GM12874 (cell line): ENCODE results near the gene SRPK2.

Source experiments
- TF ChIP-seq, protein P1 (sequence below): IDR thresholded peaks from 2 replicates; pipeline ENCODE4 v1.5.1; 2011; ENCODE audit warnings: low read depth, mild to moderate bottlenecking, control low read depth, low read length, moderate library complexity; ENCODE audit not compliant: insufficient read depth

The SRPK2 gene

DNA sequence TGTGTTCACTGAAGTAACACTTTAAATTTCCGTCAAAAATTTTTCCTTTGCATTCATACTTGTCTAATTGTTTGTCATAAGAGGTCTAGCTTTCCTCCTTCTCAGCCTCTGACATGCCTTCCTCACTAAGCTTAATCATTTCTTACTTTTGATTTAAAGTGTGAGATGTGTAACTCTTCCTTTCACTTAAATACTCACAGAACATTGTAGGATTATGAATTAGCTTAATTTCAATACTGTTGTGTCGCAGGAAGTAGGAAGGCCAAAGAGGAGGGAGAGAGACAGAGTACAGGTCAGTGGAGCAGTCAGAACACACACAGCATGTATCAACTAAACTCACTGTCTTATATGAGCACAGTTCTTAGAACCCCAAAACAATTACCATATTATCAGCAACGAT, 99.0 kb downstream of the SRPK2 start:
- TF ChIP-seq, protein P1, sequence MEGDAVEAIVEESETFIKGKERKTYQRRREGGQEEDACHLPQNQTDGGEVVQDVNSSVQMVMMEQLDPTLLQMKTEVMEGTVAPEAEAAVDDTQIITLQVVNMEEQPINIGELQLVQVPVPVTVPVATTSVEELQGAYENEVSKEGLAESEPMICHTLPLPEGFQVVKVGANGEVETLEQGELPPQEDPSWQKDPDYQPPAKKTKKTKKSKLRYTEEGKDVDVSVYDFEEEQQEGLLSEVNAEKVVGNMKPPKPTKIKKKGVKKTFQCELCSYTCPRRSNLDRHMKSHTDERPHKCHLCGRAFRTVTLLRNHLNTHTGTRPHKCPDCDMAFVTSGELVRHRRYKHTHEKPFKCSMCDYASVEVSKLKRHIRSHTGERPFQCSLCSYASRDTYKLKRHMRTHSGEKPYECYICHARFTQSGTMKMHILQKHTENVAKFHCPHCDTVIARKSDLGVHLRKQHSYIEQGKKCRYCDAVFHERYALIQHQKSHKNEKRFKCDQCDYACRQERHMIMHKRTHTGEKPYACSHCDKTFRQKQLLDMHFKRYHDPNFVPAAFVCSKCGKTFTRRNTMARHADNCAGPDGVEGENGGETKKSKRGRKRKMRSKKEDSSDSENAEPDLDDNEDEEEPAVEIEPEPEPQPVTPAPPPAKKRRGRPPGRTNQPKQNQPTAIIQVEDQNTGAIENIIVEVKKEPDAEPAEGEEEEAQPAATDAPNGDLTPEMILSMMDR, result no peak

DNA sequence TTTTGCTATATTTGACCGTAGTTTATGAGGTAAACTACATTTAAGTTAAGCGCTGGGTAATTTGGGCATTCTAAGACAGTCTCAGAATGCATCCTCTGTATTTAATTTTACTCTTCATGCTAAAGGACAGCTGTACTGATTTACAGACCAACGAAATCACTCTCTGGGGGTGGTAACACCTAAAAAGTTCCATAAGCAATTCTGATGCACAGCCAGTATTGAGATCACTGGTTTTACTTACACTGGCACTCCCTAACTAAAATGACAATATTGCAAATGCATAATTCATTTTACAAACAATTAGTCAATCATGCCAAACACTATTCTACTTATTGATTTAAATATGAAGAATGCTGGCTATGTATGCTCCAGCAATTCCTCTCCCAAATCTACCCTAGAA, 102.3 kb downstream of the SRPK2 start:
- TF ChIP-seq, protein P1, result no peak

DNA sequence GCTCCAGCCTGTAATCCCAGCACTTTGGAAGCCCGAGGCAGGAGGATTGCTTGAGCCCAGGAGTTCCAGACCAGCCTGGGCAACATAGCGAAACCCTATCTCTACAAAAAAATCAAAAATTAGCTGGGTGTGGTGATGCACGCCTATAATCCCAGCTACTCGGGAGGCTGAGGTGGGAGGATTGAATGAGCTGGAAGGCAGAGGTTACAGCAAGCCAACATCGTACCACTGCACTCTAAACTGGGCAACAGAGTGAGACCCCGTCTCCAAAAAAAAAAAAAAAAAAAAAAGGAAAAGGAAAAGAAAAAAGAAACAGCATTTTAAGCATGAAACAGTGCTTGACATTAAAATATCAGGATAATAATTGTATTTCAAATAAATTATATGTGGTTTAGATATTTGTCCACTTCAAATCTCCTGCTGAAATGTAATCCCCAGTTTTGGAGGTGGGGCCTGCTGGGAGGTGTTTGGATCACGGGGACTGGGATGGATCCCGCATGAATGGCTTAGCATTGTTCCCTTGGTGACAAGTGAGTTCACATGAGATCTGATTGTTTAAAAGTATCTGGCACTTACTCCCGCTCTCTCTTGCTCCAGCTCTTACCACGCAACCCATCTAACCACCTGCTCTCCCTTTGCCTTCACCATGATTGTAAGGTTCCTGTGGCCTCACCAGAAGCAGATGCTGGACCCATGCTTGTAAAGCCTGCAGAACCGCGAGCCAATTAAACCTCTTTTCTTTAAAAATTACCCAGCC, 103.4 kb downstream of the SRPK2 start:
- TF ChIP-seq, protein P1, result no peak

- TF ChIP-seq, protein P1, result no peak
Observed at GRCh38 chr7:105284014-105284413, 104.7 kb downstream of the SRPK2 start.

DNA sequence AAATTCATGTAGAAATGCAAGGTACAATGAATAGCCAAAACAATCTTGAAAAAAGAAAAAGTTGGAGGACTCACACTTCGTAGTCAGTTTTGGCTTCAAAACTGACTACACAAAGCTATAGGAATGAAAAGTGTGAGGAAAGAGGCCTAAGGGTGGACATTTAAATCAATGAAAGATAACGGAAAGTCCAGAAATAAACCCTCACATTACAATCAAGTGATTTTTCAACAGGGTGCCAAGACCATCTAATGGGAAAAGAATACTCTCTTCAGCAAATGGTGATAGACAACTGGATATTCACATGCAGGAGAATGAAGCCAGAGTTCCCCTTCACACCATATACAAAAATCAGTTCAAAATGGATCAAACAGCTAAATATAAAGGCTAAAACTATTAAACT, 106.8 kb downstream of the SRPK2 start:
- TF ChIP-seq, protein P1, result no peak

DNA sequence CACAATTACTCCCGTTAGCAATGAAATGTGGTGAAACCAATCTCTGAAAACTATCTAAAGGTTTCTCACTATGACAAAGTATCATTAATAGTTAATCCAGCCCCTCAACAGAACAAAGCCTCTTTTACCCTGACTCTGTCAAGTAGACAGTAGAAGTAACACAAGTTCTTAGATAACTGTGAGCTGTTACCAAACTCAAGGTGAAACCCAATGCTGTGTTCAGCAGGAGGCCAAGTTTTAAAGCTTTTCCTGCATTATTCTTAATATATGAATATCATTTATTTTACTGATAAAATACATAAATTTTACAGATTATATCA, 109.1 kb downstream of the SRPK2 start:
- TF ChIP-seq, protein P1, result no peak

DNA sequence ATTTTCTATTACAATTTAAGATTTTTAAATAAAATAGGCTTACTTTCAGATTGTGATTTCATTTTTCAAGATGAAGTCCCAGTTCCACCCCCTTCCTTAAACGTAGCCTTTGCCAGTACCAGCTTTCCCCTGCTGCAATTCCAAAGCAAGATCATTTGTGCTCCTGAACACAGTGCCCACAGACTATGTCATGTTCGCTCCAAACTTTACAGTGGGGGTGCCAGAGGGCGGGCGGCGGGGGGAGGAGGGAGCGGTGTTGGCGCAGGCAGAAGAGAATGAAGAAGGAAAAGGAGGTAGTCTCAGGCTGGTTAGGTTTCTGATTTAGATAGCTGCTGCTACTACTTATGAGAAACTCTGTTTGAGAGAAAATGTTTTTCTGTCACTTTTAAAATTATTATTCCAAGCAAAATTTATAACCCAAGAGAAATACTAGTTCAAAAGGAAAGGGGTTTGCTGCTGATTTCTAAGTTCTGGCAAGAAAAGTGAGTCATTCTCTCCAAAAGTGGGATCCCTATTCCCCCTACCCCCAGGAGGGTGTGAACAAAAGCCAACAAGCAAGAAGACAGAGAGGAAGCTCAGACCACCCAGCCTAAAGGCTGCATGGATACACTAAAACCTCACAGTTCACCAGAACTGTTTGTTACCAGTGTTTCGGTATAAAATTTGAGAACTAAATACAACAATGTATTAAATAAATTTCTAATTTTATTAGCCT, 109.6 kb downstream of the SRPK2 start:
- TF ChIP-seq, protein P1, result no peak
